ENCODE results near the gene RAB40B.

The RAB40B gene

GRCh38 chr17:82705756-82706155 is 7.3 kb upstream of the RAB40B start:
- Histone ChIP-seq H3K4me2 (ENCODE audit: low read length) (no peak overlapping the region), H4K5ac (ENCODE audit: low read length) (no peak overlapping the region), H3K18ac (ENCODE audit: low read length) (no peak overlapping the region), H3K27me3 (ENCODE audit: insufficient read depth, low read length, poor library complexity) (no peaks in the 10 kb centered on the region), H3K79me1 (ENCODE audit: low read length) (no peaks in the 10 kb centered on the region), H4K8ac (ENCODE audit: low read depth, low read length) (no peak overlapping the region), H3K4ac (ENCODE audit: low read depth, low read length) (no peak overlapping the region), H3K23ac (ENCODE audit: low read length) (no peak overlapping the region), H3K4me1 (ENCODE audit: control insufficient read depth, low read depth, low read length) (no peaks in the 10 kb centered on the region), H2AK5ac (ENCODE audit: low read length) (no peak overlapping the region), H3K4me3 (ENCODE audit: low read length) (no peak overlapping the region), H3K79me2 (ENCODE audit: control insufficient read depth, insufficient read depth, low read length) (no peaks in the 10 kb centered on the region), H3K27ac (ENCODE audit: low read depth, low read length) (no peak overlapping the region), H2BK15ac (replicated peaks; ENCODE audit: low read depth) (no peak overlapping the region), H2BK5ac (ENCODE audit: low read length) (no peak overlapping the region), H2BK120ac (ENCODE audit: low read depth, low read length) (no peak overlapping the region), H3K9ac (ENCODE audit: low read length) (no peak overlapping the region), H3K36me3 (ENCODE audit: control insufficient read depth, insufficient read depth, low read length) (no peaks in the 10 kb centered on the region), H3K56ac (ENCODE audit: low read length) (no peak overlapping the region)
- WGBS (ENCODE audit: extremely low coverage, insufficient coverage, low lambda C conversion rate), result no CpG with 5 or more reads among the region's 18 CpGs
- no peak for DNase-seq

- H3K56ac ChIP-seq (ENCODE audit: low read length), result no peak overlapping the region
- H3K36me3 ChIP-seq (ENCODE audit: control insufficient read depth, insufficient read depth, low read length), result no peaks in the 10 kb centered on the region
- WGBS (ENCODE audit: extremely low coverage, insufficient coverage, low lambda C conversion rate), result no CpG with 5 or more reads among the region's 13 CpGs
- no peaks in the 10 kb centered on the region for H3K27me3 ChIP-seq (ENCODE audit: insufficient read depth, low read length, poor library complexity)
- no peak overlapping the region for H4K5ac ChIP-seq (ENCODE audit: low read length)
- H3K79me2 ChIP-seq (ENCODE audit: control insufficient read depth, insufficient read depth, low read length), result no peaks in the 10 kb centered on the region
- H2BK120ac ChIP-seq (ENCODE audit: low read depth, low read length), result no peak overlapping the region
- no peak overlapping the region for H3K4me2 ChIP-seq (ENCODE audit: low read length)
- H4K8ac ChIP-seq (ENCODE audit: low read depth, low read length), result no peak overlapping the region
- no peaks in the 10 kb centered on the region for H3K79me1 ChIP-seq (ENCODE audit: low read length)
- H3K4ac ChIP-seq (ENCODE audit: low read depth, low read length), result no peak overlapping the region
- no peak for DNase-seq
- H3K23ac ChIP-seq (ENCODE audit: low read length), result no peak overlapping the region
- H2BK15ac ChIP-seq (replicated peaks; ENCODE audit: low read depth), result no peak overlapping the region
- H3K4me1 ChIP-seq (ENCODE audit: control insufficient read depth, low read depth, low read length), result no peaks in the 10 kb centered on the region
- H3K4me3 ChIP-seq (ENCODE audit: low read length), result no peak overlapping the region
- H3K27ac ChIP-seq (ENCODE audit: low read depth, low read length), result no peak overlapping the region
- H3K9ac ChIP-seq (ENCODE audit: low read length), result no peak overlapping the region
- no peak overlapping the region for H3K18ac ChIP-seq (ENCODE audit: low read length)
- no peak overlapping the region for H2BK5ac ChIP-seq (ENCODE audit: low read length)
- H2AK5ac ChIP-seq (ENCODE audit: low read length), result no peak overlapping the region
Measured at GRCh38 chr17:82704886-82705285, 6.4 kb upstream of the RAB40B start.

- H3K18ac ChIP-seq (ENCODE audit: low read length), result no peak overlapping the region
- H3K79me1 ChIP-seq (ENCODE audit: low read length), result no peaks in the 10 kb centered on the region
- no peaks in the 10 kb centered on the region for H3K4me1 ChIP-seq (ENCODE audit: control insufficient read depth, low read depth, low read length)
- H3K27me3 ChIP-seq (ENCODE audit: insufficient read depth, low read length, poor library complexity), result no peaks in the 10 kb centered on the region
- H2BK120ac ChIP-seq (ENCODE audit: low read depth, low read length), result no peak overlapping the region
- no peak overlapping the region for H3K56ac ChIP-seq (ENCODE audit: low read length)
- no peak overlapping the region for H2BK5ac ChIP-seq (ENCODE audit: low read length)
- no peak overlapping the region for H3K27ac ChIP-seq (ENCODE audit: low read depth, low read length)
- H3K4me2 ChIP-seq (ENCODE audit: low read length), result no peak overlapping the region
- no peak overlapping the region for H2AK5ac ChIP-seq (ENCODE audit: low read length)
- H4K8ac ChIP-seq (ENCODE audit: low read depth, low read length), result no peak overlapping the region
- no peaks in the 10 kb centered on the region for H3K36me3 ChIP-seq (ENCODE audit: control insufficient read depth, insufficient read depth, low read length)
- H2BK15ac ChIP-seq (replicated peaks; ENCODE audit: low read depth), result no peak overlapping the region
- no peak overlapping the region for H3K9ac ChIP-seq (ENCODE audit: low read length)
- no peak overlapping the region for H4K5ac ChIP-seq (ENCODE audit: low read length)
- no peak overlapping the region for H3K4ac ChIP-seq (ENCODE audit: low read depth, low read length)
- no peak overlapping the region for H3K23ac ChIP-seq (ENCODE audit: low read length)
- no peak for DNase-seq
- no CpG with 5 or more reads among the region's 38 CpGs for WGBS (ENCODE audit: extremely low coverage, insufficient coverage, low lambda C conversion rate)
- H3K4me3 ChIP-seq (ENCODE audit: low read length), result no peak overlapping the region
- H3K79me2 ChIP-seq (ENCODE audit: control insufficient read depth, insufficient read depth, low read length), result no peaks in the 10 kb centered on the region
Measured at GRCh38 chr17:82703935-82704865, 5.7 kb upstream of the RAB40B start.

- no peaks in the 10 kb centered on the region for H3K4me1 ChIP-seq (ENCODE audit: control insufficient read depth, low read depth, low read length)
- no CpG with 5 or more reads among the region's 26 CpGs for WGBS (ENCODE audit: extremely low coverage, insufficient coverage, low lambda C conversion rate)
- no peak overlapping the region for H3K18ac ChIP-seq (ENCODE audit: low read length)
- no peak overlapping the region for H2BK120ac ChIP-seq (ENCODE audit: low read depth, low read length)
- H3K79me1 ChIP-seq (ENCODE audit: low read length), result no peaks in the 10 kb centered on the region
- DNase-seq, result no peak
- no peaks in the 10 kb centered on the region for H3K79me2 ChIP-seq (ENCODE audit: control insufficient read depth, insufficient read depth, low read length)
- no peaks in the 10 kb centered on the region for H3K27me3 ChIP-seq (ENCODE audit: insufficient read depth, low read length, poor library complexity)
- H4K5ac ChIP-seq (ENCODE audit: low read length), result no peak overlapping the region
- no peak overlapping the region for H3K23ac ChIP-seq (ENCODE audit: low read length)
- no peak overlapping the region for H2BK5ac ChIP-seq (ENCODE audit: low read length)
- no peaks in the 10 kb centered on the region for H3K36me3 ChIP-seq (ENCODE audit: control insufficient read depth, insufficient read depth, low read length)
- H3K27ac ChIP-seq (ENCODE audit: low read depth, low read length), result no peak overlapping the region
- H2AK5ac ChIP-seq (ENCODE audit: low read length), result no peak overlapping the region
- no peak overlapping the region for H3K4me3 ChIP-seq (ENCODE audit: low read length)
- H3K4ac ChIP-seq (ENCODE audit: low read depth, low read length), result no peak overlapping the region
- H2BK15ac ChIP-seq (replicated peaks; ENCODE audit: low read depth), result no peak overlapping the region
- H3K9ac ChIP-seq (ENCODE audit: low read length), result no peak overlapping the region
- no peak overlapping the region for H3K4me2 ChIP-seq (ENCODE audit: low read length)
- H4K8ac ChIP-seq (ENCODE audit: low read depth, low read length), result no peak overlapping the region
- H3K56ac ChIP-seq (ENCODE audit: low read length), result no peak overlapping the region
Measured at GRCh38 chr17:82703036-82703745, 4.7 kb upstream of the RAB40B start.

- Histone ChIP-seq H3K9ac (ENCODE audit: low read length) (no peak overlapping the region), H3K36me3 (ENCODE audit: control insufficient read depth, insufficient read depth, low read length) (no peaks in the 10 kb centered on the region), H3K4me1 (ENCODE audit: control insufficient read depth, low read depth, low read length) (no peaks in the 10 kb centered on the region), H4K8ac (ENCODE audit: low read depth, low read length) (no peak overlapping the region), H3K18ac (ENCODE audit: low read length) (no peak overlapping the region), H3K4me2 (ENCODE audit: low read length) (no peak overlapping the region), H3K56ac (ENCODE audit: low read length) (no peak overlapping the region), H2BK5ac (ENCODE audit: low read length) (no peak overlapping the region), H2AK5ac (ENCODE audit: low read length) (no peak overlapping the region), H3K4me3 (ENCODE audit: low read length) (no peak overlapping the region), H2BK15ac (replicated peaks; ENCODE audit: low read depth) (no peak overlapping the region), H3K23ac (ENCODE audit: low read length) (no peak overlapping the region), H4K5ac (ENCODE audit: low read length) (no peak overlapping the region), H2BK120ac (ENCODE audit: low read depth, low read length) (no peak overlapping the region), H3K4ac (ENCODE audit: low read depth, low read length) (no peak overlapping the region), H3K79me2 (ENCODE audit: control insufficient read depth, insufficient read depth, low read length) (no peaks in the 10 kb centered on the region), H3K79me1 (ENCODE audit: low read length) (no peaks in the 10 kb centered on the region), H3K27ac (ENCODE audit: low read depth, low read length) (no peak overlapping the region), H3K27me3 (ENCODE audit: insufficient read depth, low read length, poor library complexity) (peaks cover 7% of the 10 kb centered on the region)
- no CpG with 5 or more reads among the region's 20 CpGs for WGBS (ENCODE audit: extremely low coverage, insufficient coverage, low lambda C conversion rate)
- DNase-seq, result no peak
Measured at GRCh38 chr17:82702231-82702927, 3.9 kb upstream of the RAB40B start.
